GM19395 (cell line): ENCODE data around the gene SOD2.

ENCODE experiments used
- ATAC-seq: cut with Tn5 transposase; IDR thresholded peaks from one replicate; pipeline ENCODE4 v1.9.1; 2021; ENCODE audit warnings: mild to moderate bottlenecking, moderate library complexity; ENCODE audit not compliant: unreplicated experiment

Gene SOD2

DNA sequence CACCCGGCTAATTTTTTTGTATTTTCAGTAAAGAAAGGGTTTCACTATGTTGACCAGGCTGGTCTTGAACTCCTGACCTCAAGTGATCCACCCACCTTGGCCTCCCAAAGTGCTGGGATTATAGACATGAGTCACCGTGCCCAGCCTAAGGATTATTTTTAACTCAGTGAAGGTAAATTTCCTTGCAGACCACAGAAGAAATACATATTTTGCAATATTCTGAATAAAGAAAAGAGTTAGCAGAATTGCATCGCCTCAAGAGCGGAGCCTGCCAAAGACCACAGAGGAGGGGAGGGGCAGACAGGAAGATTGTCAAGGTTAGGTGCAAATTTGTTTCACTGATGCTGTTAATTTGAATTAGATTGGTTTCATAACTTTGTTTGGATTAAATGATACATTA lies 47.4 kb downstream of the SOD2 start:
- ATAC-seq = no peak
